GM12878 (cell line): ENCODE results near the gene RAN. TPM values are rescaled to one million over a fixed set of nuclear protein-coding genes. Genes with fewer than 3 reads are reported as not detected.

Experiments
- ATAC-seq: fragments of 200-7000 bp; cut with Tn5 transposase; 3 replicates; pipeline ENCODE4 v1.9.1; 2020; ENCODE audit warnings: mild to moderate bottlenecking, moderate library complexity
- BruUV-seq: library from RNA; stranded (reverse); fragments of 400-500 nt; replicated peaks from 2 replicates; lab custom pipeline; 2021; lab: Mats Ljungman, UMichigan
- CTCF ChIA-PET: fragments of 300-600 bp; sonication (Branson Sonifier 250); formaldehyde crosslinking; extraction: SDS; loops from one replicate; lab custom pipeline; 2021; ENCODE audit warnings: inconsistent platforms; lab: Yijun Ruan, JAX
- POLR2A ChIA-PET: fragments of 350-600 bp; formaldehyde crosslinking; extraction: SDS; loops from one replicate; lab custom pipeline; 2021; ENCODE audit warnings: inconsistent platforms; lab: Charles Lee
- RAD21 ChIA-PET: fragments of 300-600 bp; sonication (Branson Sonifier 250); formaldehyde crosslinking; loops from one replicate; lab custom pipeline; 2023; ENCODE audit warnings: antibody characterized with exemption; ENCODE audit not compliant: unreplicated experiment; lab: Charles Lee
- SMC1A ChIA-PET: fragments of 300-600 bp; sonication (Branson Sonifier 250); formaldehyde crosslinking; loops from one replicate; lab custom pipeline; 2023; ENCODE audit not compliant: unreplicated experiment, uncharacterized antibody; lab: Charles Lee
- DNase-seq: peaks from one replicate; pipeline ENCODE4 v3.0.0-alpha.2; 2011; ENCODE audit warnings: low read depth, low spot score
- FAIRE-seq: peaks from 3 replicates; lab custom pipeline; 2011; peaks lifted over from hg19 to GRCh38; lab: Jason Lieb, UNC
- H2AFZ ChIP-seq: 2 replicates; pipeline ENCODE4 v1.6.0; 2011; ENCODE audit warnings: low read depth, low read length, control low read depth; ENCODE audit not compliant: control insufficient read depth
- H3K27ac ChIP-seq: 2 replicates; pipeline ENCODE4 v1.5.1; 2011; ENCODE audit warnings: control low read depth; ENCODE audit not compliant: control insufficient read depth, insufficient read depth
- H3K27me3 ChIP-seq, 2 experiments: replicated peaks in 1 of 2; 2 replicates each; pipeline versions ENCODE4 v1.6.0 to v1.6.1; 2011; ENCODE audit warnings: low read length in 1 of 2; ENCODE audit not compliant: control insufficient read depth in 2 of 2, insufficient read depth in 2 of 2
- H3K36me3 ChIP-seq, 2 experiments: 2 replicates each; pipeline ENCODE4 v1.5.1; 2011; ENCODE audit warnings: low read length in 1 of 2; ENCODE audit not compliant: control insufficient read depth in 2 of 2, insufficient read depth in 2 of 2
- H3K4me1 ChIP-seq: 2 replicates; pipeline ENCODE4 v1.6.1; 2011; ENCODE audit warnings: mild to moderate bottlenecking, low read length, moderate library complexity, mixed read lengths; ENCODE audit not compliant: control insufficient read depth, insufficient read depth
- H3K4me2 ChIP-seq: 2 replicates; pipeline ENCODE4 v1.6.0; 2011; ENCODE audit warnings: control low read depth; ENCODE audit not compliant: control insufficient read depth, insufficient read depth
- H3K4me3 ChIP-seq: fragments of 200-600 bp; sonication (generic); 2 replicates; pipeline ENCODE4 v1.5.1; 2016
- H3K79me2 ChIP-seq: 2 replicates; pipeline ENCODE4 v1.6.0; 2011; ENCODE audit warnings: low read length; ENCODE audit not compliant: control insufficient read depth, insufficient read depth
- H3K9ac ChIP-seq: 2 replicates; pipeline ENCODE4 v1.8.0; 2011; ENCODE audit warnings: low read length, control low read depth, mixed read lengths; ENCODE audit not compliant: control insufficient read depth, insufficient read depth
- H3K9me3 ChIP-seq: replicated peaks from 3 replicates; pipeline ENCODE4 v1.5.1; 2011; ENCODE audit warnings: mild to moderate bottlenecking, low read length; ENCODE audit not compliant: control insufficient read depth, insufficient read depth
- H4K20me1 ChIP-seq: 2 replicates; pipeline ENCODE4 v1.6.0; 2011; ENCODE audit not compliant: control insufficient read depth, insufficient read depth
- BCL11A ChIP-seq: IDR thresholded peaks from 2 replicates; pipeline ENCODE4 v1.6.1; 2011; ENCODE audit warnings: low read depth, low read length
- EGR1 ChIP-seq, 2 experiments: IDR thresholded peaks; 1 replicate in 1 of 2; 2 replicates in 1 of 2; pipeline ENCODE4 v1.6.1; 2011 to 2012; ENCODE audit warnings: low read depth in 2 of 2, low read length in 2 of 2, borderline replicate concordance in 1 of 2, mild to moderate bottlenecking in 1 of 2, moderate library complexity in 1 of 2
- ESRRA ChIP-seq: IDR thresholded peaks from 2 replicates; pipeline ENCODE4 v1.6.1; 2012; ENCODE audit warnings: mild to moderate bottlenecking, low read length, improper control_type of control experiment
- ETV6 ChIP-seq, 2 experiments: fragments of 450-650 bp in 1 of 2; IDR thresholded peaks in 1 of 2; conservative IDR thresholded peaks in 1 of 2; 2 replicates each; pipeline ENCODE4 v1.6.1; 2014; ENCODE audit warnings: antibody characterized with exemption in 1 of 2, borderline replicate concordance in 1 of 2, low read depth in 1 of 2, mild to moderate bottlenecking in 1 of 2, moderate library complexity in 1 of 2
- IRF4 ChIP-seq: IDR thresholded peaks from 2 replicates; pipeline ENCODE4 v1.6.1; 2011; ENCODE audit warnings: low read depth, low read length
- PKNOX1 ChIP-seq: fragments of 450-650 bp; IDR thresholded peaks from 2 replicates; pipeline ENCODE4 v1.6.1; 2016; ENCODE audit warnings: mild to moderate bottlenecking
- ZNF24 ChIP-seq: fragments of 450-650 bp; IDR thresholded peaks from 2 replicates; pipeline ENCODE4 v1.6.1; 2017; ENCODE audit warnings: antibody characterized with exemption, mild to moderate bottlenecking
- WGBS: methylation state at CpG from one replicate; pipeline ENCODE4 v1.1.6; 2016; ENCODE audit warnings: low lambda C conversion rate; ENCODE audit not compliant: insufficient replicate concordance, insufficient coverage; ENCODE audit errors: missing lambda C conversion rate; 5-methylcytosine and 5-hydroxymethylcytosine counted together
- in situ Hi-C: fragments of 300-500 bp; cut with MboI; formaldehyde crosslinking; loops from 9 replicates; pipeline ENCODE4 v1.14.3; 2018; ENCODE audit warnings: mixed read lengths
- intact Hi-C: fragments of 100-400 bp; cut with micrococcal nuclease; formaldehyde crosslinking; loops from one replicate; pipeline ENCODE4 v1.14.2; 2022; ENCODE audit not compliant: unreplicated experiment
- polyA plus RNA-seq, 11 experiments: library from polyadenylated mRNA; depleted of rRNA in 4 of 11; unstranded in 6 of 11; stranded (reverse) in 5 of 11; fragments of >200 nt; fragmentation: Nextera tagmentation in 4 of 11; fragmentation: Illumina TruSeq in 1 of 11; extraction: Ambion mirVana in 4 of 11; extraction: Trizol in 1 of 11; gene quantifications; 1 replicate in 1 of 11; 2 replicates in 10 of 11; pipeline versions ENCODE4 v1.2.1 to v1.2.3, GENCODE V29; 2011 to 2016; ENCODE audit warnings: inconsistent platforms in 2 of 11, missing spikeins in 2 of 11, low read depth in 1 of 11
- total RNA-seq, 4 experiments: library from RNA; depleted of rRNA in 3 of 4; stranded (reverse); fragments of >200 nt in 3 of 4; fragmentation: Illumina TruSeq in 1 of 4; extraction: Trizol in 1 of 4; gene quantifications; 2 replicates each; pipeline versions ENCODE4 v1.2.1 to v1.2.3, GENCODE V29; 2013 to 2021
- TF ChIP-seq, protein P1 (sequence below): fragments of 450-650 bp; IDR thresholded peaks from 2 replicates; pipeline ENCODE4 v1.6.1; 2017; ENCODE audit warnings: low read depth, mild to moderate bottlenecking, moderate library complexity
- TF ChIP-seq, protein P2 (sequence below): fragments of 450-650 bp; IDR thresholded peaks from 2 replicates; pipeline ENCODE4 v1.6.1; 2017; ENCODE audit warnings: mild to moderate bottlenecking
- TF ChIP-seq, protein P3 (sequence below): fragments of 450-650 bp; IDR thresholded peaks from 2 replicates; pipeline ENCODE4 v1.6.1; 2018; ENCODE audit warnings: borderline replicate concordance, mild to moderate bottlenecking; ENCODE audit not compliant: partially characterized antibody
- TF ChIP-seq, protein P4 (sequence below): fragments of 450-650 bp; IDR thresholded peaks from 2 replicates; pipeline ENCODE4 v1.6.1; 2014; ENCODE audit warnings: mild to moderate bottlenecking

RAN gene
- total and polyA plus RNA-seq, 10 of the 15 experiments (the other 5 are each of a cell fraction or from before 2014, with no cell fraction given) = 1,598 to 3,769 (median 2,845) TPM

DNA sequence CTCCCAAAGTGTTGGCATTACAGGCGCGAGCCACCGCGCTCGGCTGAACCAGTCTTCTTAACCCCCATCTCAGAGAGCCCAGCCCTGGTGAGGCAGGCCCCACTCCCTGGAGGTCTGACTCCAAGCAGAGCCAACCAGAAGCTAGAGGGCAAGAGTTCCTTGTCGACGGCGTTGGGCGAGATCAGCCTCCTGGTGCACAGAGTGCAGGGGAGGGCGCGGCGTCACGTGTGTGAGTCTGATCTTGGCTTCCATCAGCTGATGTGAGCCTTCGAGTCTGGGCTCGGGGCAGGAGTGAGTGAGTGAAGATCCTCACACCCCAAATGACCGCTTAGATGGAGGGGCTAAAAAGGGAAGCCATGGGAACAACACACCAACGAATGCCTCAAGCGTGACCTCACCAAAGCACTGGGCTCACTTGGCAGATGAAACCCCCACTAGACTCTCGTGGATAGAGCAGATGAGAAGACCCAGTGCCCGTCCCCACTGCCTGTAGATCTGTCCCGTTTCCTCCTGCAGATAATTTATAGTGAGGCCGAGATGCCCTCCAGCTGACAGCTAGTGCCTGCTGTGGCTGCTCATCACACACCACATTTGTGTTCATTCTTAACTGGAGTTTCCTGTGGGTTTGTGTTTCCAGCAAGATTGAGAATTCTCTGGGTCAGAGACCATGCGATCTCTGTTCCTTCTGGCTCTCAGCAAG is 53.2 kb downstream of the RAN start:
- in situ Hi-C loops = no loop called here
- H4K20me1 ChIP-seq = no peaks in the 10 kb centered on the region
- ChIA-PET POLR2A (interaction anchor here (0.7 kb wide), 1 partner anchor 44 kb away, joined by 13 read pairs; no protein-coding TSS in a partner anchor), SMC1A (no interaction called here), RAD21 (no interaction called here)
- no peaks in the 10 kb centered on the region for H3K36me3 ChIP-seq
- no TSS peak for BruUV-seq
- no peak overlapping the region for H3K4me3 ChIP-seq
- no peaks in the 10 kb centered on the region for H3K79me2 ChIP-seq
- intact Hi-C loops = no loop called here
- no peak for ATAC-seq
- H3K4me1 ChIP-seq = no peaks in the 10 kb centered on the region
- 62% methylated on average over 23 of the region's 23 CpGs for WGBS
- no peaks in the 10 kb centered on the region; the same call in 2 of the 3 replicates for H3K9me3 ChIP-seq
- no peak overlapping the region for H3K4me2 ChIP-seq
- H3K27me3 ChIP-seq = no peaks in the 10 kb centered on the region; a peak in 1 of 4 replicates
- no peak for DNase-seq
- no peak for FAIRE-seq
- TF ChIP-seq, protein P1, sequence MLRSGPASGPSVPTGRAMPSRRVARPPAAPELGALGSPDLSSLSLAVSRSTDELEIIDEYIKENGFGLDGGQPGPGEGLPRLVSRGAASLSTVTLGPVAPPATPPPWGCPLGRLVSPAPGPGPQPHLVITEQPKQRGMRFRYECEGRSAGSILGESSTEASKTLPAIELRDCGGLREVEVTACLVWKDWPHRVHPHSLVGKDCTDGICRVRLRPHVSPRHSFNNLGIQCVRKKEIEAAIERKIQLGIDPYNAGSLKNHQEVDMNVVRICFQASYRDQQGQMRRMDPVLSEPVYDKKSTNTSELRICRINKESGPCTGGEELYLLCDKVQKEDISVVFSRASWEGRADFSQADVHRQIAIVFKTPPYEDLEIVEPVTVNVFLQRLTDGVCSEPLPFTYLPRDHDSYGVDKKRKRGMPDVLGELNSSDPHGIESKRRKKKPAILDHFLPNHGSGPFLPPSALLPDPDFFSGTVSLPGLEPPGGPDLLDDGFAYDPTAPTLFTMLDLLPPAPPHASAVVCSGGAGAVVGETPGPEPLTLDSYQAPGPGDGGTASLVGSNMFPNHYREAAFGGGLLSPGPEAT = no peak
- no peak for TF ChIP-seq PKNOX1
- TF ChIP-seq, protein P2, sequence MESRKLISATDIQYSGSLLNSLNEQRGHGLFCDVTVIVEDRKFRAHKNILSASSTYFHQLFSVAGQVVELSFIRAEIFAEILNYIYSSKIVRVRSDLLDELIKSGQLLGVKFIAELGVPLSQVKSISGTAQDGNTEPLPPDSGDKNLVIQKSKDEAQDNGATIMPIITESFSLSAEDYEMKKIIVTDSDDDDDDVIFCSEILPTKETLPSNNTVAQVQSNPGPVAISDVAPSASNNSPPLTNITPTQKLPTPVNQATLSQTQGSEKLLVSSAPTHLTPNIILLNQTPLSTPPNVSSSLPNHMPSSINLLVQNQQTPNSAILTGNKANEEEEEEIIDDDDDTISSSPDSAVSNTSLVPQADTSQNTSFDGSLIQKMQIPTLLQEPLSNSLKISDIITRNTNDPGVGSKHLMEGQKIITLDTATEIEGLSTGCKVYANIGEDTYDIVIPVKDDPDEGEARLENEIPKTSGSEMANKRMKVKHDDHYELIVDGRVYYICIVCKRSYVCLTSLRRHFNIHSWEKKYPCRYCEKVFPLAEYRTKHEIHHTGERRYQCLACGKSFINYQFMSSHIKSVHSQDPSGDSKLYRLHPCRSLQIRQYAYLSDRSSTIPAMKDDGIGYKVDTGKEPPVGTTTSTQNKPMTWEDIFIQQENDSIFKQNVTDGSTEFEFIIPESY = no peak
- TF ChIP-seq, protein P3, sequence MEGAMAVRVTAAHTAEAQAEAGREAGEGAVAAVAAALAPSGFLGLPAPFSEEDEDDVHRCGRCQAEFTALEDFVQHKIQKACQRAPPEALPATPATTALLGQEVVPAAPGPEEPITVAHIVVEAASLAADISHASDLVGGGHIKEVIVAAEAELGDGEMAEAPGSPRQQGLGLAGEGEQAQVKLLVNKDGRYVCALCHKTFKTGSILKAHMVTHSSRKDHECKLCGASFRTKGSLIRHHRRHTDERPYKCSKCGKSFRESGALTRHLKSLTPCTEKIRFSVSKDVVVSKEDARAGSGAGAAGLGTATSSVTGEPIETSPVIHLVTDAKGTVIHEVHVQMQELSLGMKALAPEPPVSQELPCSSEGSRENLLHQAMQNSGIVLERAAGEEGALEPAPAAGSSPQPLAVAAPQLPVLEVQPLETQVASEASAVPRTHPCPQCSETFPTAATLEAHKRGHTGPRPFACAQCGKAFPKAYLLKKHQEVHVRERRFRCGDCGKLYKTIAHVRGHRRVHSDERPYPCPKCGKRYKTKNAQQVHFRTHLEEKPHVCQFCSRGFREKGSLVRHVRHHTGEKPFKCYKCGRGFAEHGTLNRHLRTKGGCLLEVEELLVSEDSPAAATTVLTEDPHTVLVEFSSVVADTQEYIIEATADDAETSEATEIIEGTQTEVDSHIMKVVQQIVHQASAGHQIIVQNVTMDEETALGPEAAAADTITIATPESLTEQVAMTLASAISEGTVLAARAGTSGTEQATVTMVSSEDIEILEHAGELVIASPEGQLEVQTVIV = no peak
- TF ChIP-seq IRF4 = no peak
- no peak for TF ChIP-seq BCL11A
- TF ChIP-seq ETV6 (conservative IDR thresholded peaks at IDR 0.05 in 1 of 2, IDR thresholded peaks at IDR 0.05 in 1 of 2; ENCODE audit: borderline replicate concordance in 1 of 2, low read depth in 1 of 2) = no peak
- TF ChIP-seq EGR1 (IDR thresholded peaks at IDR 0.05; ENCODE audit: borderline replicate concordance in 1 of 2, low read depth in 2 of 2, low read length in 2 of 2) = no peak
- no peak for TF ChIP-seq ZNF24
- TF ChIP-seq, protein P4, sequence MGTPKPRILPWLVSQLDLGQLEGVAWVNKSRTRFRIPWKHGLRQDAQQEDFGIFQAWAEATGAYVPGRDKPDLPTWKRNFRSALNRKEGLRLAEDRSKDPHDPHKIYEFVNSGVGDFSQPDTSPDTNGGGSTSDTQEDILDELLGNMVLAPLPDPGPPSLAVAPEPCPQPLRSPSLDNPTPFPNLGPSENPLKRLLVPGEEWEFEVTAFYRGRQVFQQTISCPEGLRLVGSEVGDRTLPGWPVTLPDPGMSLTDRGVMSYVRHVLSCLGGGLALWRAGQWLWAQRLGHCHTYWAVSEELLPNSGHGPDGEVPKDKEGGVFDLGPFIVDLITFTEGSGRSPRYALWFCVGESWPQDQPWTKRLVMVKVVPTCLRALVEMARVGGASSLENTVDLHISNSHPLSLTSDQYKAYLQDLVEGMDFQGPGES = no peak
- TF ChIP-seq ESRRA = no peak
- TF ChIP-seq, all 136 proteins: peak for 0
- CTCF ChIA-PET = no interaction called here
- H2AFZ ChIP-seq = no peak overlapping the region
- H3K9ac ChIP-seq = no peak overlapping the region
- no peak overlapping the region for H3K27ac ChIP-seq
